GM12873 (cell line): ENCODE measurements around the gene C10orf71.

Source experiments
- CTCF ChIP-seq: IDR thresholded peaks from 2 replicates; pipeline ENCODE4 v1.5.1; 2012; ENCODE audit warnings: low read depth, mild to moderate bottlenecking, moderate library complexity, low read length, control low read depth; ENCODE audit not compliant: insufficient read depth; ENCODE audit errors: missing control alignments

The C10orf71 gene

GRCh38 chr10:49301302-49301701, 2.3 kb downstream of the C10orf71 start:
- TF ChIP-seq CTCF, result no peak

GRCh38 chr10:49302088-49302487, 3.1 kb downstream of the C10orf71 start:
- no peak for TF ChIP-seq CTCF

- no peak for TF ChIP-seq CTCF
Measured at GRCh38 chr10:49303711-49304110, 4.7 kb downstream of the C10orf71 start.

GRCh38 chr10:49304137-49304536, 5.2 kb downstream of the C10orf71 start:
- no peak for TF ChIP-seq CTCF

- no peak for TF ChIP-seq CTCF
Measured at GRCh38 chr10:49307921-49308320, 9.0 kb downstream of the C10orf71 start.

GRCh38 chr10:49308881-49309280, 9.9 kb downstream of the C10orf71 start:
- TF ChIP-seq CTCF, result no peak

GRCh38 chr10:49309691-49310411, 10.9 kb downstream of the C10orf71 start:
- TF ChIP-seq CTCF, result no peak
